Lower lobe of right lung (tissue), 2 donors: ENCODE measurements around the gene SNX1. TPM values are rescaled to one million over a fixed set of nuclear protein-coding genes. Genes with fewer than 3 reads are reported as not detected.

Source experiments
- ATAC-seq, 2 donors: fragments of 200-7000 bp; cut with Tn5 transposase; one replicate each; pipeline ENCODE4 v1.9.1; 2020 to 2022; ENCODE audit warnings: mild to moderate bottlenecking in 2 of 2, moderate library complexity in 2 of 2
- DNase-seq: peaks from one replicate; pipeline ENCODE4 v3.0.0-alpha.2; 2020
- H3K27ac ChIP-seq: fragments of 200-600 bp; one replicate; pipeline ENCODE4 v1.8.0; 2022
- H3K27me3 ChIP-seq: fragments of 200-600 bp; one replicate; pipeline ENCODE4 v1.8.0; 2022; ENCODE audit warnings: low read depth
- H3K36me3 ChIP-seq: fragments of 200-600 bp; one replicate; pipeline ENCODE4 v1.8.0; 2022; ENCODE audit warnings: mild to moderate bottlenecking
- H3K4me1 ChIP-seq: fragments of 200-600 bp; one replicate; pipeline ENCODE4 v1.8.0; 2022
- H3K4me3 ChIP-seq: fragments of 200-600 bp; one replicate; pipeline ENCODE4 v1.8.0; 2022; ENCODE audit warnings: mild to moderate bottlenecking
- H3K9me3 ChIP-seq: fragments of 200-600 bp; one replicate; pipeline ENCODE4 v1.8.0; 2022
- intact Hi-C: fragments of 100-400 bp; cut with DNase I; formaldehyde crosslinking; loops from one replicate; pipeline ENCODE4 v1.11.0; 2022
- total RNA-seq: library from RNA; stranded (reverse); fragmentation: NEBNext Ultra II Directional; extraction: Animal tissue kit (Norgen Biotek cat#: 25700); gene quantifications from one replicate; pipeline ENCODE4 v1.2.1, GENCODE V29; 2021
- TF ChIP-seq, protein P1 (sequence below): fragments of 200-600 bp; IDR thresholded peaks from one replicate; pipeline ENCODE4 v1.8.0; 2022; ENCODE audit warnings: antibody characterized with exemption, mild to moderate bottlenecking
- donor health status: DM: no; HTN: yes; CAD: no; lungs with severe emphysema.

The SNX1 gene
- total RNA-seq, 1 donor from 2014 or later: 157 TPM

DNA sequence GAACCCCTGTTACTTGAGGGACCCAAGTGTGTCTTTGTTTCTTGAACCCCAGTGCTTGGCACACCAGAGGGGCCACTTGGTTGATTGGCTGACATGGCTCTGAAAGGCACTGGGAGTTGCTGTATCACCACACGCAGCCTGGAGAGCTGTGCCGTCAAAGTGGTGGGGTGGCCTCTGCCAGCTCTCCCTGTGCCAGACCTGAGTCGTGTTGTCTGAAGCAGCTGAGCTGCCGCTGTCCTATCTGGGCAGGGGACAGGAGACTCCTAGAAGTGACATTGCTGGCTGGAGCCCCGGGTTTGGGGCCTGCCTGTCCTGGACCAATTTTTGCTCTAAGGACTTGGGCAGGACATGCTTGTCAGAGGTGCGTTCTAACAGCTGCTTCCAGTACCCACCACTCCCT, 50.3 kb downstream of the SNX1 start:
- DNase-seq (no peak), ATAC-seq (no peak)
- Histone ChIP-seq H3K4me3 (no peak overlapping the region), H3K27ac (no peak overlapping the region), H3K4me1 (peaks cover 14% of the 10 kb centered on the region), H3K9me3 (no peaks in the 10 kb centered on the region), H3K36me3 (peaks cover 52% of the 10 kb centered on the region), H3K27me3 (peaks cover under 1% of the 10 kb centered on the region)
- TF ChIP-seq, protein P1, sequence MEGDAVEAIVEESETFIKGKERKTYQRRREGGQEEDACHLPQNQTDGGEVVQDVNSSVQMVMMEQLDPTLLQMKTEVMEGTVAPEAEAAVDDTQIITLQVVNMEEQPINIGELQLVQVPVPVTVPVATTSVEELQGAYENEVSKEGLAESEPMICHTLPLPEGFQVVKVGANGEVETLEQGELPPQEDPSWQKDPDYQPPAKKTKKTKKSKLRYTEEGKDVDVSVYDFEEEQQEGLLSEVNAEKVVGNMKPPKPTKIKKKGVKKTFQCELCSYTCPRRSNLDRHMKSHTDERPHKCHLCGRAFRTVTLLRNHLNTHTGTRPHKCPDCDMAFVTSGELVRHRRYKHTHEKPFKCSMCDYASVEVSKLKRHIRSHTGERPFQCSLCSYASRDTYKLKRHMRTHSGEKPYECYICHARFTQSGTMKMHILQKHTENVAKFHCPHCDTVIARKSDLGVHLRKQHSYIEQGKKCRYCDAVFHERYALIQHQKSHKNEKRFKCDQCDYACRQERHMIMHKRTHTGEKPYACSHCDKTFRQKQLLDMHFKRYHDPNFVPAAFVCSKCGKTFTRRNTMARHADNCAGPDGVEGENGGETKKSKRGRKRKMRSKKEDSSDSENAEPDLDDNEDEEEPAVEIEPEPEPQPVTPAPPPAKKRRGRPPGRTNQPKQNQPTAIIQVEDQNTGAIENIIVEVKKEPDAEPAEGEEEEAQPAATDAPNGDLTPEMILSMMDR: no peak
- intact Hi-C loops: no loop called here

DNA sequence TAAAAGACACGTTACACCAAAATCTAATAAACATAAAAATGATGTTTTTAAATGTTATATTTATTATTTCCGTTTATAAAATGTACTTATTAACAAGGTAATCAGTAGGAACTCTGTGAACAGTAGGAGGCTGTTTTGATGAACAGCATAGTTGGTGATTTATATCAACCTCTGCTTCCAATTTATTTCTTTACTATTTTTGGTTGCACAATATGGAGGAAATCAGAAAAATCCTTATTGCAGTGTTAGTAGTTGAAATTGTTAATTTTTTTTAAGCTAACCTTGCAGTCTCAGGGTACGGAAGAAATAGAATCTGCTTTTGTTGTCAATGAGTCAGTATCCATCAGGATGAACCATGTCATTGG, 50.7 kb downstream of the SNX1 start:
- Histone ChIP-seq H3K36me3 (peaks cover 47% of the 10 kb centered on the region), H3K27me3 (peaks cover 5% of the 10 kb centered on the region), H3K4me1 (peaks cover 18% of the 10 kb centered on the region), H3K27ac (no peak overlapping the region), H3K4me3 (no peak overlapping the region), H3K9me3 (no peaks in the 10 kb centered on the region)
- DNase-seq (no peak), ATAC-seq (no peak)
- TF ChIP-seq, protein P1: no peak
- intact Hi-C loops: no loop called here

DNA sequence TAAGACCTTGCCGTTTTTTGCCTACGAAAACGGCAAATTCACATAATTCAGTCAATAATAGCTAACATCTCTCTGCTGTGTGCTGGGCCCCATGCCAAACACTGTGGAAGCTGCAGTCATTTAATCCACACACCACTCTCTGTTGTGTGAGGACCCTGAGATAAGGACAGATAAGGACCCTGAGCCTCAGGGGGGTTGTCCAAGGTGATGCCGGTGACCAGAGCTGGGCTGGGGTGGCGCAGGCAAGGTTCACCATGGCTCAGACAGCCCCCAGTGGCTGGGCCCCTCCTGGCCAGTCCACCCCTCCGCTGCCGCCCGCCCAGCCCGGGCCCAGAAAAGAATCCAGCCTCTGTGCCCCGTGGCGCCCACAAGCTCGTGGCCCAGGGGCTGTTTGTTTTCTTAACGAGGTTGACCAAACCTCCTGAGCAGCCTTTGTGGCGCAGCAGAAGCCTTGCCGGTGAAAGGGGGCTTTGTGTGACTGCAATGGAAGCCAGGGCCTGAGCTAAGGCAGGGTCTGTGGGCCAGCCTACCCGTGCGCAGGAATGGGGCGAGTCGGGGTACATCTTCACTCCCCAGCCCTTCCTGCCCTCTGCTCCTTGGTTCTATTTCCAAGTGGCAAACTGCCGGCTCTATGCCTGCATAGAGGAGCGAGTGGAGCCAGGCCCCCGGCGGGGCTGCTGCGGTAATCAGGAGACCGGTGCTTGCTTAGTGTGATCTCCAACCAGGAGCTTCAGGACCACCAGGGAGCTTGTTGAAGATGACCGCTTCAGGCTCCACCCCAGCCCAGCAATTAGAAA, 51.3 kb downstream of the SNX1 start:
- Histone ChIP-seq H3K27me3 (peaks cover 11% of the 10 kb centered on the region), H3K4me1 (peaks cover 24% of the 10 kb centered on the region), H3K9me3 (no peaks in the 10 kb centered on the region), H3K4me3 (no peak overlapping the region), H3K36me3 (peaks cover 41% of the 10 kb centered on the region), H3K27ac (no peak overlapping the region)
- intact Hi-C loops: no loop called here
- DNase-seq: no peak
- TF ChIP-seq, protein P1: no peak
- no peak for ATAC-seq

DNA sequence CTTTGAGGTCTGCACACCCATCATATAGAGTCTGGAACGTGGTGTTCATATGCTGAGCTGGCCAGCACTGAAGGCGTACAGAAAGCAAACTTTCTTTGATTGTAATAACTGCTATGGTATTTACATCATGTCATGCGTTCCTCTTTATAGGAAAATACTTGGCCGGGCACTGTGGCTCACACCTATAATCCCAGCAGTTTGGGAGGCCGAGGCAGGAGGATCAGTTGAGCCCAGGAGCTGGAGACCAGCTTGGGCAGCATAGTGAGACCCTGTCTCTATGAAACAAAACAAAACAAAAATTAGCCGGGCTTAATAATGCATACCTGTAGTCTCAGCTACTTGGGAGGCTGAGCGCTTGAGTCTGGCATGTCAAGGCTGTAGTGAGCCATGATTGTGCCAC, 52.4 kb downstream of the SNX1 start:
- H3K4me3 ChIP-seq: no peak overlapping the region
- no peak overlapping the region for H3K27ac ChIP-seq
- H3K4me1 ChIP-seq: peaks cover 34% of the 10 kb centered on the region
- DNase-seq: no peak
- intact Hi-C loops: no loop called here
- H3K9me3 ChIP-seq: no peaks in the 10 kb centered on the region
- no peak for ATAC-seq
- peaks cover 21% of the 10 kb centered on the region for H3K27me3 ChIP-seq
- TF ChIP-seq, protein P1: no peak
- peaks cover 31% of the 10 kb centered on the region for H3K36me3 ChIP-seq

DNA sequence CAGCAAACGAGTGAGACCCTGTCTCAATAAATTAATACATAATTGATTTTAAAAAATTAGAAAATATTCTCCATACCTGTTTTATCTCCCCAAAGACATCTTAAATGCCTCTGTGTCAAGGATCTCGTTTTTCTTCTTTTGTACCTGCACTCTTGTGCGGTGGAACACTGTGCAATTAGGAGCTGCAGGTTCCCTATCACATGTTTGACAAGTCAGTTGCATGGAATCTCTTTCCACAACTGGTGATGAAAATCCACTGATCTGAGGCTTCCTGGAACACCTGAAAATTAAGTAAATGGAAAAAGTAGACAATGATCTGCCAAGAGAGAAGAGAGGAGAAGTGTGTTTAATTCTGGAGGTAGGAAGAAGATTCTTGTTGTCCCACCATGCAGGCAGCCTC, 52.8 kb downstream of the SNX1 start:
- Histone ChIP-seq H3K9me3 (no peaks in the 10 kb centered on the region), H3K27ac (no peak overlapping the region), H3K27me3 (peaks cover 22% of the 10 kb centered on the region), H3K4me1 (peaks cover 38% of the 10 kb centered on the region), H3K36me3 (peaks cover 26% of the 10 kb centered on the region), H3K4me3 (no peak overlapping the region)
- DNase-seq (no peak), ATAC-seq (no peak)
- TF ChIP-seq, protein P1: no peak
- intact Hi-C loops: no loop called here
